Purkinje cell (primary cell): ENCODE data around the gene HPRT1. TPM values are rescaled to one million over a fixed set of nuclear protein-coding genes. Genes with fewer than 3 reads are reported as not detected.

Source experiments
- polyA plus RNA-seq: library from polyadenylated mRNA; unstranded; fragments of >200 nt; fragmentation: Nextera tagmentation; gene quantifications from 2 replicates; pipeline ENCODE4 v1.2.1, GENCODE V29; 2014

The HPRT1 gene, protein sequence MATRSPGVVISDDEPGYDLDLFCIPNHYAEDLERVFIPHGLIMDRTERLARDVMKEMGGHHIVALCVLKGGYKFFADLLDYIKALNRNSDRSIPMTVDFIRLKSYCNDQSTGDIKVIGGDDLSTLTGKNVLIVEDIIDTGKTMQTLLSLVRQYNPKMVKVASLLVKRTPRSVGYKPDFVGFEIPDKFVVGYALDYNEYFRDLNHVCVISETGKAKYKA
- 158 and 201 TPM in 2 replicates for polyA plus RNA-seq

DNA sequence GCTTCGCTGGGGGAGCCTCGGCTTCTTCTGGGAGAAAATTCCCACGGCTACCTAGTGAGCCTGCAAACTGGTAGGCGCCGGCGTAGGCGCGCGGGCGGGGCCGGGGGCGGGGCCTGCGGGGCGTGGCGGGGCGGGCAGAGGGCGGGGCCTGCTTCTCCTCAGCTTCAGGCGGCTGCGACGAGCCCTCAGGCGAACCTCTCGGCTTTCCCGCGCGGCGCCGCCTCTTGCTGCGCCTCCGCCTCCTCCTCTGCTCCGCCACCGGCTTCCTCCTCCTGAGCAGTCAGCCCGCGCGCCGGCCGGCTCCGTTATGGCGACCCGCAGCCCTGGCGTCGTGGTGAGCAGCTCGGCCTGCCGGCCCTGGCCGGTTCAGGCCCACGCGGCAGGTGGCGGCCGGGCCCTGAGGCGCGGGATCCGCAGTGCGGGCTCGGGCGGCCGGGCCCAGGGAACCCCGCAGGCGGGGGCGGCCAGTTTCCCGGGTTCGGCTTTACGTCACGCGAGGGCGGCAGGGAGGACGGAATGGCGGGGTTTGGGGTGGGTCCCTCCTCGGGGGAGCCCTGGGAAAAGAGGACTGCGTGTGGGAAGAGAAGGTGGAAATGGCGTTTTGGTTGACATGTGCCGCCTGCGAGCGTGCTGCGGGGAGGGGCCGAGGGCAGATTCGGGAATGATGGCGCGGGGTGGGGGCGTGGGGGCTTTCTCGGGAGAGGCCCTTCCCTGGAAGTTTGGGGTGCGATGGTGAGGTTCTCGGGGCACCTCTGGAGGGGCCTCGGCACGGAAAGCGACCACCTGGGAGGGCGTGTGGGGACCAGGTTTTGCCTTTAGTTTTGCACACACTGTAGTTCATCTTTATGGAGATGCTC is at the start of gene HPRT1:
Gene HPRT1 (plus strand): TSS at position 161 of the 857 bp plus-strand sequence. CDS start 147 bp downstream, at position 308.

Other genes starting within 250 kb of the HPRT1 start
- 0.83 and 2.6 TPM in 2 replicates for gene CCDC160, start 223.0 kb upstream of the HPRT1 start, polyA plus RNA-seq
- 25.6 and 33.6 TPM in 2 replicates for gene PHF6, start 86.9 kb upstream of the HPRT1 start, polyA plus RNA-seq
- gene PLAC1, start 198.3 kb downstream of the HPRT1 start, polyA plus RNA-seq, result not detected in 2 replicates